ENCODE results near the gene GPHB5.
"Not testable (repeated sequence)": the region's sequence is repeated elsewhere in the genome, so short reads cannot be mapped to it uniquely, and the experiment has no call there.

Gene GPHB5

DNA sequence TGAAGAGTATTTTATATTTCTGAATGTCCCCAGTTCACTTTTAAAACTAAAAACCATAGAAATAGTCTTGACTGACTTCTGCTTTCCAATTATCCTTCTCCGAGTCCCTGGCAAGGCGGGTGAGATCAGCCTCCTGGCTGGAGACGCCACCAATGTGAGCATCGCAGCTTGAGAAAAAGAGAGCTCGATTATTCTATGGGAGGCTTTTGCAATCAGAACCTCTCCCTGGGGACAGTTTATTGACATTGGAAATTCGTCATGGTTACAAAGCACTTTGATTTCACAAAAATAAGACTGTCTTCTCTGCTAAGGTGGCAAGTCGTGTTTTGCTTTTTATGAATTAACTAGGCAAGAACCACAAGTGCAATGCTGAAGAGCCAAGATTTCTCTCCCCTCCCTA lies 23.6 kb upstream of the GPHB5 start:
- Histone ChIP-seq H3K36me3 (ENCODE audit: insufficient read depth, low read length) (no peaks in the 10 kb centered on the region), H3K9me3 (ENCODE audit: low read depth, low read length) (no peaks in the 10 kb centered on the region; the same call in 1 of the 2 replicates), H3K27ac (peak overlapping the region; percentile 52; the same call in 1 of the 2 replicates), H3K4me3 (peak overlapping the region; percentile 37), H3K9ac (ENCODE audit: insufficient read length) (no peak overlapping the region)
- DNase-seq (ENCODE audit: low read depth, low spot score), result peak; percentile 35
- TF ChIP-seq POLR2AphosphoS5 (IDR thresholded peaks at IDR 0.05; ENCODE audit: borderline replicate concordance, low read depth, low read length) (no peak), EZH2 (IDR thresholded peaks at IDR 0.05) (no peak), FOXP2 (optimal IDR thresholded peaks at IDR 0.05; ENCODE audit: control extremely low read depth, extremely low read length, insufficient read depth) (no peak)

DNA sequence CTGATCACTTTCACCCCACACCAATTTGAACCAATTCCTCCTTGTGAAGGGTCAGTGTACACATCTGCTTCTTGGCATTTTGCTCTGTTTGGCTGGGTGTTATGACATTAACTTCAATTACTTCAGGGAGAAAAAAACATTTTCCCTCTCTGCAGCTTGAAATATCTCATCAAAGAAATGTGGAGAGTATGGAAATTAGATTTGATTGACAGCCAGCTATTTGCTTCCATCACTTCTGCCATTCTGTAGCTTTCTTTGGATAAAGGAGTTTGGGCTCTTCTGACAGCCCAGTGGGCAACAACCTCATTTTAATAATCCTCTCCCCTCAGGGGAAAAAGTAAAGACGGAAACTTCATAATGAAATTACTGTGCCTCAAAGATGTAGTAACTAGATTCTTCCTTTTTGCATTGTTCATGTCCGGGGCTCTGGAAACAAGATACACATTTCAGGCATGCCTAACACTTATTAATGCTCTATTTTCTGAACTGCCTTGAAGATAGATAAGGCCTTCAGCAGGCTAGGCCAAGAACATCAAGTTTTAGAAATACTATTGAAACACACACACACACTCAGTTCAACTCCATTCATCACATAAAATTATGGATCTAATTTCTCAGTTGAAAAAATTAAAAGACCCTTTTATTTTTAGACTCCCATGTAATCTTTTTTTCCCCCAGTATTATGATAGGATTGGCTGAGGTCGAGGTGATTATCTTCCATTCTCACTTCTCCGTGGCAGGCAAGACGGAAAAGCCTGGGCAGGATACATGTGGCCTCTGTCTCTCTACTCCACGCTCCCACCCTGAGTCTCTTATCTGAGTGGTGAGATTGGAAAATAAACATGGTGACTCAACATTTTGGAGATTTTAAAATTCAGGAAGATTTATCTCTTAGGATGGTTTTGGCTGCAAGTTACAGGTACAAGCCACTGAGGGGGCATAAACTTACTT lies 10.3 kb upstream of the GPHB5 start:
- no peak overlapping the region for H3K27ac ChIP-seq
- no peaks in the 10 kb centered on the region for H3K36me3 ChIP-seq (ENCODE audit: insufficient read depth, low read length)
- H3K9ac ChIP-seq (ENCODE audit: insufficient read length), result no peak overlapping the region
- no peaks in the 10 kb centered on the region for H3K9me3 ChIP-seq (ENCODE audit: low read depth, low read length)
- TF ChIP-seq POLR2AphosphoS5 (IDR thresholded peaks at IDR 0.05; ENCODE audit: borderline replicate concordance, low read depth, low read length), result no peak
- no peak for TF ChIP-seq EZH2 (IDR thresholded peaks at IDR 0.05)
- no peak for TF ChIP-seq FOXP2 (optimal IDR thresholded peaks at IDR 0.05; ENCODE audit: control extremely low read depth, extremely low read length, insufficient read depth)
- DNase-seq (ENCODE audit: low read depth, low spot score), result no peak
- no peak overlapping the region for H3K4me3 ChIP-seq

DNA sequence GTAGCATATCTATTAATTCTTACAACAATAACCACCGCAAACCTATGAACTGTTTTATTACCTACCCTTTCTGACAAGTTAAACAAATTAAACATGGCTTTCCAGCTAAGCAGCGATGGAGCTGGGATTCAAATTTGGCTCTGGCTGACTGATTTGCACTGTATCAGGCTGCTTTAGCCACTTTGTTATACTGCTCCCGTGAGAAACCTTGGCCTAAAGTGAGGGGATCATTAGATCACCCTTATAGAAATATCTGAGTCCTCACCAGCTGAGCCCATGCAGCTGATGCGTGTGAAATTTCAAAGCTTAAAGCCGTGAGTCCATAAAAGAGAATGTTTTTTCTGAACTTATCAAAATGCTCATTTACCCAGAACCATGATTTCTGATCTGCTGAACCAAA lies 8.1 kb upstream of the GPHB5 start:
- Histone ChIP-seq H3K27ac (no peak overlapping the region), H3K36me3 (ENCODE audit: insufficient read depth, low read length) (no peaks in the 10 kb centered on the region), H3K9ac (ENCODE audit: insufficient read length) (no peak overlapping the region), H3K9me3 (ENCODE audit: low read depth, low read length) (no peaks in the 10 kb centered on the region), H3K4me3 (no peak overlapping the region)
- TF ChIP-seq FOXP2 (optimal IDR thresholded peaks at IDR 0.05; ENCODE audit: control extremely low read depth, extremely low read length, insufficient read depth), result no peak
- TF ChIP-seq POLR2AphosphoS5 (IDR thresholded peaks at IDR 0.05; ENCODE audit: borderline replicate concordance, low read depth, low read length), result no peak
- TF ChIP-seq EZH2 (IDR thresholded peaks at IDR 0.05), result no peak
- DNase-seq (ENCODE audit: low read depth, low spot score), result no peak

DNA sequence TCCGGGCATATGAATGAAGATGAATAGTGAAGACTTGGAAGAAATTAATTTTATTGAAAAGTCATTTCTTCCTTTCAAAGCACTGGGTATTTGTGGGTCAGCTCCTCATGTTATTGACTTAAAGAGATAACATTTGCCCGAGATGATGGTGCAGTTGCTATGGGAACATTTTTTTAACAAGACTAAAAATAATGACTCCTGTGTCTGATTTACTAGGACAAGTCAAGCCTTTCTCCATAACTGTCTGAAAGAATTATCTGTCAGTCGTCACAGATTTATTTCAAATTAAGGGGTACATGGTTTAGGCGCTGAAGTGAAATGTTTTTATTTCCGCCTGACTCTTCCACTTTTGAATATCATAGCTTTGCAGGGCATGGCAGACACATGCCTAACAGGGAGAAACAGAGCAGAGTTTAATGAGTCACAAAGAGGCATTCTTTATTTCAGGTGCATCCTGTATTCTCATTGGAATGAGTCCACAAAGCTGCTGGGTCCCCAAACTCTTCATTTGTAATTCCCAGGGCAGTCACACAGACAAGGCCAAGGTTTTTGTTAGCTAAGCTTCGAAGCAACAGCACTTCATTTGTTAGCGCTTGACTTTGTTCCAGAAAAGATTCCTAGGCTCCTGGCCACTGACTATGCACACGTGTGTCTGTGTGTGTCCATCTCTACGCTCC lies 4.3 kb upstream of the GPHB5 start:
- no peak overlapping the region for H3K9ac ChIP-seq (ENCODE audit: insufficient read length)
- DNase-seq (ENCODE audit: low read depth, low spot score), result no peak
- no peaks in the 10 kb centered on the region for H3K9me3 ChIP-seq (ENCODE audit: low read depth, low read length)
- no peak overlapping the region for H3K27ac ChIP-seq
- no peak overlapping the region for H3K4me3 ChIP-seq
- TF ChIP-seq POLR2AphosphoS5 (IDR thresholded peaks at IDR 0.05; ENCODE audit: borderline replicate concordance, low read depth, low read length) (no peak), EZH2 (IDR thresholded peaks at IDR 0.05) (no peak), FOXP2 (optimal IDR thresholded peaks at IDR 0.05; ENCODE audit: control extremely low read depth, extremely low read length, insufficient read depth) (no peak)
- H3K36me3 ChIP-seq (ENCODE audit: insufficient read depth, low read length), result no peaks in the 10 kb centered on the region

DNA sequence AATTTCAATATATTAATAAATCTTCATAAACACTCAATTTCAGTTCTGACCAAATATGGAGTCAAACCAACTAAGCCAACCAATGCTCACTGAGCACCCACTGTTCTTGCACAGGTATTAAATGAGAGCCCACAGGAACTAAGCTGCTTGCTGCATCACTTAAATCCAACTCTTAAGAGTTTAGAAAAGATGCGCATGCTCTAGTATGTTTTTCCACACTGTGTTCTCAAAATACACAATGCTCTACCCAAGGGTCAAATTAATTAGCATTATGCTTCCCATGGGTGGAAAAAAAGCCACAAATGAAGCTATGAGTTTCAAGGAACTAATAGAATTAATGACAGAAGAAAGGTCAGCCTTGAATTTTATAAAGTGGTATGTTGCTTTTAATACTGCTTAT lies 3.7 kb upstream of the GPHB5 start:
- no peaks in the 10 kb centered on the region for H3K9me3 ChIP-seq (ENCODE audit: low read depth, low read length)
- H3K27ac ChIP-seq, result no peak overlapping the region
- H3K9ac ChIP-seq (ENCODE audit: insufficient read length), result no peak overlapping the region
- no peak for DNase-seq (ENCODE audit: low read depth, low spot score)
- TF ChIP-seq POLR2AphosphoS5 (IDR thresholded peaks at IDR 0.05; ENCODE audit: borderline replicate concordance, low read depth, low read length), result no peak
- no peak for TF ChIP-seq EZH2 (IDR thresholded peaks at IDR 0.05)
- TF ChIP-seq FOXP2 (optimal IDR thresholded peaks at IDR 0.05; ENCODE audit: control extremely low read depth, extremely low read length, insufficient read depth), result no peak
- H3K36me3 ChIP-seq (ENCODE audit: insufficient read depth, low read length), result no peaks in the 10 kb centered on the region
- no peak overlapping the region for H3K4me3 ChIP-seq

DNA sequence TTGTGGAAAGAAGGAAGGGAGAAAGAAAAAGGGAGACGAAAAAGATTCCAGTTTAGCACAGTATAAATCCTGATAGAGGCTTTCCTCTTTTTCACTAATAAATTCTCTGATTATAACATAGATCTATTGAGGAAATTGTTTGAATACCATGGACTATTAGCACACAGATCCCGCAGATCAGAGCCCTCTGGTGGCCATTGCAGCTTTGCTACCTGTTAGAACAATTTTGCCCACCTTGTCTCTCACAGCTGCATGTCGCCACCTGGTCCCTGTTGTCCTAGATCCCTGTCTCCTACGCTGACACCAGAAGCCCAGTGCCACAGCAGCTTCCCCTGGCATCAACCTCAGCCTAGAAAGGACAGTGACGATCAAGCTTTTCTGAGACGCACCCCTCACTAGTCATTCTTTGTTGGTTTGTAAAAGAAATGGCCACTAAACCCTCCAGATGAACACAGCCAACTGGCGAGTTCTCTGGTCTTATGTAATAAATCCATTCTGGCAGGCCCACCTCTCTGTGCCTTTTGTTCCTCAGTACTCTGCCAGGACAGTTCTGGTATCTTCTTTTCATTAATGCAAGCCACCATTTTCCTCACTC lies 9.9 kb downstream of the GPHB5 start:
- no peak for TF ChIP-seq POLR2AphosphoS5 (IDR thresholded peaks at IDR 0.05; ENCODE audit: borderline replicate concordance, low read depth, low read length)
- no peak for TF ChIP-seq EZH2 (IDR thresholded peaks at IDR 0.05)
- TF ChIP-seq FOXP2 (optimal IDR thresholded peaks at IDR 0.05; ENCODE audit: control extremely low read depth, extremely low read length, insufficient read depth), result no peak
- H3K36me3 ChIP-seq (ENCODE audit: insufficient read depth, low read length), result no peaks in the 10 kb centered on the region
- no peak for DNase-seq (ENCODE audit: low read depth, low spot score)
- H3K27ac ChIP-seq, result no peak overlapping the region
- H3K9me3 ChIP-seq (ENCODE audit: low read depth, low read length), result no peaks in the 10 kb centered on the region
- no peak overlapping the region for H3K9ac ChIP-seq (ENCODE audit: insufficient read length)
- H3K4me3 ChIP-seq, result no peak overlapping the region

DNA sequence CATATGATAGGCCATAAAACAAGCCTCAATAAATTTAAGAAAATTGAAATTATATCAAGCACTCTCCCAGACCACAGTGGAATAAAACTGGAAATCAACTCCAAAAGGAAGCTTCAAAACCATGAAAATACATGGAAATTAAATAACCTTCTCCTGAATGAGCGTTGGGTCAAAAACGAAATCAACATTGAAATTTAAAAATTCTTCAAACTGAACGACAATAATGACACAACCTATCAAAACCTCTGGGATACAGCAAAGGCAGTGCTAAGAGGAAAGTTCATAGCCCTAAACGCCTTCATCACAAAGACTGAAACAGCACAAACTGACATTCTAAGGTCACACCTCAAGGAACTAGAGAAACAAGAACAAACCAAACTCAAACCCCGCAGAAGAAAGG lies 14.3 kb downstream of the GPHB5 start:
- not testable (repeated sequence) for H3K4me3 ChIP-seq

DNA sequence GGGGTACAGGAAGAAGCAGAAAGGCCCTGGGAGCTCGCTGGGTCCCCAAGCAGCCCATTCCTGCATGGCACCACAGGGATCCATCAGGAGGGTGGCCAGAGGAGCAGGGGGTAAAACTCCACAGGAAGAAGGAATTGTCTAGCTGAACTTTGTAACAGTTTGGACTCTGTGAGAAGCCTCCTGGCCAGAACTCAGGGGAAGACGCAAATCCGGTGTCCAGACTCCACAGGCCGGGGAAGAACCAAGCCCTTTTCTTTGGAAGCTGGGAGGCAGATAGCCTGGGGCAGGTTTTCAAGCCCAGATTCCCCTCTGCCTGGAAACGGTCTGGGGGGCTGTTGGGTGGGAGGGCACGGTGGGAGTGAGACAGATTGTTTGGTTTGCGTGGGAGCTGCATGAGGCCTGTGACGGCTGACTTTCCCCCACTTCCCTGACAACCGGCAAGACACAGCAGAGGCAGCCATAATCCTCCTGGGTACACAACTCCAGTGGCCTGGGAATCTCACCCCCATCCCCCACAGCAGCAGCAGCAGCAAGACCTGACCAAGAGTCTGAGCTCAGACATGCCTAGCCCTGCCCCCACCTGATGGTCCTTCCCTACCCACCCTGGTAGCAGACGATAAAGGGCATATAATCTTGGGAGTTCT lies 16.7 kb downstream of the GPHB5 start:
- Histone ChIP-seq H3K9me3 (ENCODE audit: low read depth, low read length) (no peaks in the 10 kb centered on the region), H3K9ac (ENCODE audit: insufficient read length) (no peak overlapping the region), H3K27ac (no peak overlapping the region), H3K36me3 (ENCODE audit: insufficient read depth, low read length) (no peaks in the 10 kb centered on the region), H3K4me3 (no peak overlapping the region)
- TF ChIP-seq EZH2 (IDR thresholded peaks at IDR 0.05), result no peak
- TF ChIP-seq POLR2AphosphoS5 (IDR thresholded peaks at IDR 0.05; ENCODE audit: borderline replicate concordance, low read depth, low read length), result no peak
- no peak for TF ChIP-seq FOXP2 (optimal IDR thresholded peaks at IDR 0.05; ENCODE audit: control extremely low read depth, extremely low read length, insufficient read depth)
- DNase-seq (ENCODE audit: low read depth, low spot score), result no peak

More for the DNA sequence above, 14.3 kb downstream of the GPHB5 start:
- not testable (repeated sequence) for H3K9me3 ChIP-seq (ENCODE audit: low read depth, low read length); DNase-seq (ENCODE audit: low read depth, low spot score); H3K36me3 ChIP-seq (ENCODE audit: insufficient read depth, low read length); H3K9ac ChIP-seq (ENCODE audit: insufficient read length); H3K27ac ChIP-seq
